Neural progenitor cell (in vitro differentiated cells): ENCODE measurements around the gene OPCML.

Source experiments
- CTCF ChIP-seq: fragments of 200-600 bp; sonication (generic); IDR thresholded peaks from 2 replicates; pipeline ENCODE4 v1.5.1; 2017; ENCODE audit warnings: antibody characterized with exemption, mild to moderate bottlenecking
- EZH2 ChIP-seq: fragments of 200-600 bp; sonication (generic); IDR thresholded peaks from 2 replicates; pipeline ENCODE4 v1.6.1; 2017; ENCODE audit warnings: antibody characterized with exemption, mild to moderate bottlenecking, moderate library complexity
- EZH2phosphoT487 ChIP-seq: fragments of 200-600 bp; sonication (generic); IDR thresholded peaks from 2 replicates; pipeline ENCODE4 v1.6.1; 2017; ENCODE audit warnings: antibody characterized with exemption

- TF ChIP-seq CTCF: no peak
- no peak for TF ChIP-seq EZH2
- no peak for TF ChIP-seq EZH2phosphoT487
These were observed 261.1 kb downstream of the OPCML start for GRCh38 chr11:133271206-133271605.
